ENCODE results near the gene NTM. TPM values are rescaled to one million over a fixed set of nuclear protein-coding genes. Genes with fewer than 3 reads are reported as not detected.

NTM gene
- total RNA-seq, 2 donors from 2014 or later: 0.26 to 3.6 TPM

DNA sequence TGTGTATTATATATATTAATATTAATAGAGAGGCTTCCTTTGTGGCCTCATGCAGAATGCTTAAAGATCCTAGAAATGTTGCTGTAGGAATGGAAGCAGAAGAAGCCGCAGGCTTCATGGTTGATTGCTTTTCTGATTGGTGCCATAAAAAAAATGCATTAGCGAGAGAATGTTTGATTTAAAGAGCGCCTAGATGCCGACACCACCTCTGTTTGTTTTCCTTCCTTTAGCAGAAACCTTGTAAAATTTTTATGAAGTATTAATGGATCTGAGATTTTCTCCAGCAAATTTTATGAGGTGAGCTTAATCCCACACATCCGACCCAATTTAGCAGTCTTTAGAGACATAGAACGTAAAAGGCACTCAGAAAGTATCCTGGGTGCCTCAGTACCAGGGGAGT lies 587.5 kb downstream of the NTM start:
- Histone ChIP-seq H3K27me3 (no peaks in the 10 kb centered on the region), H3K4me3 (no peak overlapping the region), H3K9me3 (no peaks in the 10 kb centered on the region), H3K36me3 (replicated peaks in 1 of 2; ENCODE audit: insufficient read depth in 1 of 2, low read depth in 2 of 2) (no peaks in the 10 kb centered on the region), H3K27ac (no peak overlapping the region), H3K4me1 (no peaks in the 10 kb centered on the region)
- DNase-seq: no peak
- no peak for ATAC-seq
- 92 to 93% methylated on average over 6 of the region's 6 CpGs for WGBS, 2 donors
- intact Hi-C loops (cut with DNase I): no loop called here
- TF ChIP-seq, protein P1, sequence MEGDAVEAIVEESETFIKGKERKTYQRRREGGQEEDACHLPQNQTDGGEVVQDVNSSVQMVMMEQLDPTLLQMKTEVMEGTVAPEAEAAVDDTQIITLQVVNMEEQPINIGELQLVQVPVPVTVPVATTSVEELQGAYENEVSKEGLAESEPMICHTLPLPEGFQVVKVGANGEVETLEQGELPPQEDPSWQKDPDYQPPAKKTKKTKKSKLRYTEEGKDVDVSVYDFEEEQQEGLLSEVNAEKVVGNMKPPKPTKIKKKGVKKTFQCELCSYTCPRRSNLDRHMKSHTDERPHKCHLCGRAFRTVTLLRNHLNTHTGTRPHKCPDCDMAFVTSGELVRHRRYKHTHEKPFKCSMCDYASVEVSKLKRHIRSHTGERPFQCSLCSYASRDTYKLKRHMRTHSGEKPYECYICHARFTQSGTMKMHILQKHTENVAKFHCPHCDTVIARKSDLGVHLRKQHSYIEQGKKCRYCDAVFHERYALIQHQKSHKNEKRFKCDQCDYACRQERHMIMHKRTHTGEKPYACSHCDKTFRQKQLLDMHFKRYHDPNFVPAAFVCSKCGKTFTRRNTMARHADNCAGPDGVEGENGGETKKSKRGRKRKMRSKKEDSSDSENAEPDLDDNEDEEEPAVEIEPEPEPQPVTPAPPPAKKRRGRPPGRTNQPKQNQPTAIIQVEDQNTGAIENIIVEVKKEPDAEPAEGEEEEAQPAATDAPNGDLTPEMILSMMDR (IDR thresholded peaks at IDR 0.05): no peak
- no peak for TF ChIP-seq POLR2A (IDR thresholded peaks at IDR 0.05)

DNA sequence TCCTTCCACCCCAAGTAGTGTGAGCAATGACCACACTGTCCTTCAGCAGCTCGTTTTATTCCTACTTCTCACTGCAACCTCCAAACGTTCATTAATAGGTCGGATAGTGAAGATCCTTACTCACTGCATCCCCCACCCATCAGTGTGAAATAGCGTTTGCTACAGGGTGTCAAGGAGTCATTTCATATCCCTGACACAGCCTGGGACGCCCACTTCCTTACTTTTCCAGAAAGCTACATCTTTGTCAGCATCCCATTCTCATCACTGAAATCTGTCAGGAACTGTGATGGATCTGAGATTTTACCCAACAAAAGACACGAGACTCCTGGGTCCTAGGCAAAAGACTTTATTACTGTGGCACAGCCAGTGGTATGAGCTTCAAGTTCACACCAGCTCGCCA lies 592.4 kb downstream of the NTM start:
- no peaks in the 10 kb centered on the region for H3K4me1 ChIP-seq
- TF ChIP-seq POLR2A (IDR thresholded peaks at IDR 0.05): no peak
- TF ChIP-seq, protein P1 (IDR thresholded peaks at IDR 0.05): no peak
- no peak overlapping the region for H3K4me3 ChIP-seq
- intact Hi-C loops (cut with DNase I): no loop called here
- H3K27ac ChIP-seq: no peak overlapping the region
- no peaks in the 10 kb centered on the region for H3K36me3 ChIP-seq (replicated peaks in 1 of 2; ENCODE audit: insufficient read depth in 1 of 2, low read depth in 2 of 2)
- H3K9me3 ChIP-seq: no peaks in the 10 kb centered on the region
- H3K27me3 ChIP-seq: no peaks in the 10 kb centered on the region
- 49 to 59% methylated on average over 7 of the region's 7 CpGs for WGBS, 2 donors
- no peak for DNase-seq
- ATAC-seq: no peak

DNA sequence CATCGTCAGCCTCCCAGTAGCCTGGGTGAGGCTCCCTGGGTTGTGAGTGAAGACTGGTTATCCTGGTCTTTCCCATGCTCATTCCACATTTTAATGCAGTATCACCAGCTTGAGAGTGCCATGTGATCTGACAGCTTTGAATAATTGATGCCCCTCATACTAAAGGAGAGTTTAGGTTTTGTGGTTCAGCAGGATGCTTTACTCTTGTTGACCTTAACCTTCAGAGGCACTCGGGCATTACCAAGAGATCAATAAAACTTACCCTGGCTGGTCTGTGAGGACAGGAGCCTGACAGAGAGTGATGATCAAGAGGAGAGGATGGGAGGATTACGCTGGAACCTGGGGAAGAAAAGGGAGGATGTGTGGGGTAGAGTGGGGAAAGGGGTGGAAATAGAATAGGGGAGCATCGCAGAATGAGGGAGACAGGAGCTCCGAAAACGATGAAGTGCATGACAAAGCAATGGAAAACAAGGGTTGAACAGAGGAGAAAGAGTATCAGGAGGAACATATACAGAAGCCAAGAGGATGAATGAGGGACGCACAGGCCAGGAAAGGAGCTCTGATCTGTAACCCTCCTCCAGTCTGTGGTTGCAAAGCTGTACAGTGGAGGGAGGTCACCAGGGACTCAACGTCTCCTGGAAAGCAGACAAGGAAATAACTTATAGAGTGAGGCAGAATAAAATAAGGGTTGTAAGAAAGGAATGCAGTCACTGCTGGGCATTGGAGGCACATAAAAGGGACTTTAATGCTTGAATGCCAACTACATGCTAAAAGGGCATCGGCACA lies 594.5 kb downstream of the NTM start:
- H3K27me3 ChIP-seq: no peaks in the 10 kb centered on the region
- H3K4me1 ChIP-seq: no peaks in the 10 kb centered on the region
- no peaks in the 10 kb centered on the region for H3K36me3 ChIP-seq (replicated peaks in 1 of 2; ENCODE audit: insufficient read depth in 1 of 2, low read depth in 2 of 2)
- 56 to 60% methylated on average over 8 to 9 of the region's 9 CpGs for WGBS, 2 donors
- TF ChIP-seq, protein P1 (IDR thresholded peaks at IDR 0.05): no peak
- no peak for TF ChIP-seq POLR2A (IDR thresholded peaks at IDR 0.05)
- no peak overlapping the region for H3K4me3 ChIP-seq
- no peak for DNase-seq
- no peak overlapping the region for H3K27ac ChIP-seq
- intact Hi-C loops (cut with DNase I): no loop called here
- no peak for ATAC-seq
- H3K9me3 ChIP-seq: no peaks in the 10 kb centered on the region

DNA sequence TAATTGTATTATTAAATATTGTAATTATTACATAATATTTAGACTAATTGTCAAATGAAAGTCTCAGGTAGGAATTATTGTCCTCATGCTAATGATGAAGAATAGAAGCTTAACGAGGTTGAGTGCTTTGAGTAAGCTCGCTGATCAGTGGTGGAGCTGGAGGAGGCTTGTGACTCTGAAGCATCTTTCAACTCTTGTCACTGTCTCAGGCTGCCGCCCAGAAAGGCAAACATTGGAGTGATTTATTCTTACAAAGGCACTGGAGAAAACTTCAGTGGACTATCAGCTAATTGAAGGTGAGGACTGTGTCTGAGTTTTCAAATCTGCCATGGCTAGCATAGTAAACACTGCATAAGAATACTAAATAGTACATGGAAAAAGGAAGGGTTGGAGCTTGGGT lies 595.1 kb downstream of the NTM start:
- H3K9me3 ChIP-seq: no peaks in the 10 kb centered on the region
- no peak overlapping the region for H3K4me3 ChIP-seq
- H3K4me1 ChIP-seq: no peaks in the 10 kb centered on the region
- no peaks in the 10 kb centered on the region for H3K36me3 ChIP-seq (replicated peaks in 1 of 2; ENCODE audit: insufficient read depth in 1 of 2, low read depth in 2 of 2)
- H3K27ac ChIP-seq: no peak overlapping the region
- 42 to 57% methylated on average over 3 of the region's 3 CpGs for whole genome bisulfite sequencing, 2 donors
- no peaks in the 10 kb centered on the region for H3K27me3 ChIP-seq
- no peak for ATAC-seq
- intact Hi-C loops (cut with DNase I): no loop called here
- no peak for TF ChIP-seq POLR2A (IDR thresholded peaks at IDR 0.05)
- TF ChIP-seq, protein P1 (IDR thresholded peaks at IDR 0.05): no peak
- DNase-seq: no peak

DNA sequence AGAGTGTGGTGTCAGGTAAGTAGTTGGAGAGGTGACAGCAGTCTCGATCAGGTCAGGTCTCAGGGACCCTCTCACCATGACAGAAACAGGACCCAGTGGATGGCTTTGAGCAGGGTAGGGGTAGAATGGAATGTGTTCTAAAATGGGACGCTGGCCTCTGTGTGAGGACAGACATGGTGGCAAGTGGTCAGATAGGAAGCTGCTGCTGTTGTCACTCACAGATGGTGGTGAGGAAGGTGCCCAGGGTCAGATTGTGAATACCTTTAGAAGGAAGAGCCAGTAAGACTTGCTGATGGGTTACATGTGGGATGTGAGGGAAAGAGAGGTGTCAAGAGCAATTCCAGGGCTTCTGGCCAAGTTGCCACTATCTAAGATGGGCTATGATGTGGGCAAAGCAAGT lies 596.3 kb downstream of the NTM start:
- 45 to 71% methylated on average over 2 of the region's 2 CpGs for WGBS, 2 donors
- DNase-seq (no peak), ATAC-seq (no peak)
- TF ChIP-seq POLR2A (IDR thresholded peaks at IDR 0.05): no peak
- TF ChIP-seq, protein P1 (IDR thresholded peaks at IDR 0.05): no peak
- H3K27me3 ChIP-seq: no peaks in the 10 kb centered on the region
- intact Hi-C loops (cut with DNase I): no loop called here
- H3K9me3 ChIP-seq: no peaks in the 10 kb centered on the region
- H3K4me3 ChIP-seq: no peak overlapping the region
- no peak overlapping the region for H3K27ac ChIP-seq
- H3K36me3 ChIP-seq (replicated peaks in 1 of 2; ENCODE audit: insufficient read depth in 1 of 2, low read depth in 2 of 2): no peaks in the 10 kb centered on the region
- H3K4me1 ChIP-seq: no peaks in the 10 kb centered on the region
